Lung (tissue), 12 donors: ENCODE data around the gene CCDC112. TPM values are rescaled to one million over a fixed set of nuclear protein-coding genes. Genes with fewer than 3 reads are reported as not detected.

Experiments
- ATAC-seq: fragments of 200-7000 bp; cut with Tn5 transposase; one replicate; pipeline ENCODE4 v1.9.1; 2020; ENCODE audit warnings: moderate number of reproducible peaks; ENCODE audit not compliant: insufficient read depth, low FRiP score
- DNase-seq, 3 donors: peaks; one replicate each; pipeline ENCODE4 v3.0.0-alpha.2; 2013 to 2017
- H3K27ac ChIP-seq, 2 donors: one replicate each; pipeline ENCODE4 v1.5.1; 2013; ENCODE audit warnings: mild to moderate bottlenecking in 2 of 2, moderate library complexity in 2 of 2, control low read depth in 1 of 2, inconsistent platforms in 1 of 2, low read depth in 1 of 2, low read length in 1 of 2
- H3K27me3 ChIP-seq, 3 donors: one replicate each; pipeline ENCODE4 v1.5.1; 2013; ENCODE audit warnings: low read length in 2 of 3; ENCODE audit not compliant: control insufficient read depth in 3 of 3, insufficient read depth in 3 of 3
- H3K36me3 ChIP-seq, 4 donors: one replicate each; pipeline ENCODE4 v1.5.1; 2013; ENCODE audit warnings: low read length in 4 of 4, mild to moderate bottlenecking in 1 of 4, moderate library complexity in 1 of 4; ENCODE audit not compliant: control insufficient read depth in 4 of 4, insufficient read depth in 4 of 4
- H3K4me1 ChIP-seq, 5 donors: one replicate each; pipeline ENCODE4 v1.5.1; 2013; ENCODE audit warnings: low read length in 5 of 5, mild to moderate bottlenecking in 2 of 5, moderate library complexity in 1 of 5; ENCODE audit not compliant: control insufficient read depth in 5 of 5, insufficient read depth in 5 of 5
- H3K4me3 ChIP-seq: one replicate; pipeline ENCODE4 v1.5.1; 2013; ENCODE audit warnings: mild to moderate bottlenecking, control low read depth, moderate library complexity
- H3K9ac ChIP-seq, 2 donors: one replicate each; pipeline ENCODE4 v1.5.1; 2013; ENCODE audit warnings: low read length in 2 of 2, control low read depth in 1 of 2; ENCODE audit not compliant: insufficient read depth in 1 of 2
- H3K9me3 ChIP-seq, 4 donors: one replicate each; pipeline ENCODE4 v1.5.1; 2013; ENCODE audit warnings: low read length in 3 of 4, mild to moderate bottlenecking in 1 of 4, moderate library complexity in 1 of 4; ENCODE audit not compliant: control insufficient read depth in 4 of 4, insufficient read depth in 3 of 4
- CTCF ChIP-seq: IDR thresholded peaks from 2 replicates; pipeline ENCODE4 v1.5.1; 2012; ENCODE audit warnings: mild to moderate bottlenecking; ENCODE audit errors: control extremely low read depth, extremely low read depth
- WGBS, 2 donors: extraction: QIAGEN DNeasy Blood & Tissue Kit; methylation state at CpG; one replicate each; pipeline ENCODE4 v1.1.7; 2013; 5-methylcytosine and 5-hydroxymethylcytosine counted together
- polyA plus RNA-seq, 2 donors: library from polyadenylated mRNA; stranded (reverse); fragments of 200-250 nt; gene quantifications; one replicate each; pipeline ENCODE4 v1.2.1, GENCODE V29; 2013
- total RNA-seq, 2 donors: library from RNA; depleted of rRNA in 1 of 2; stranded (reverse); fragments of >200 nt in 1 of 2; gene quantifications; one replicate each; pipeline ENCODE4 v1.2.1, GENCODE V29; 2014 to 2021
- donor health status: control.
- donor health status: control.
- donor health status: Bipolar disorder and iron deficiency.
- donor health status: healthy.
- donor health status: DM: yes; HTN: yes; CAD: no.

CCDC112 gene
- total and polyA plus RNA-seq, 4 donors, result 3.5 to 9.9 (median 6.8) TPM

DNA sequence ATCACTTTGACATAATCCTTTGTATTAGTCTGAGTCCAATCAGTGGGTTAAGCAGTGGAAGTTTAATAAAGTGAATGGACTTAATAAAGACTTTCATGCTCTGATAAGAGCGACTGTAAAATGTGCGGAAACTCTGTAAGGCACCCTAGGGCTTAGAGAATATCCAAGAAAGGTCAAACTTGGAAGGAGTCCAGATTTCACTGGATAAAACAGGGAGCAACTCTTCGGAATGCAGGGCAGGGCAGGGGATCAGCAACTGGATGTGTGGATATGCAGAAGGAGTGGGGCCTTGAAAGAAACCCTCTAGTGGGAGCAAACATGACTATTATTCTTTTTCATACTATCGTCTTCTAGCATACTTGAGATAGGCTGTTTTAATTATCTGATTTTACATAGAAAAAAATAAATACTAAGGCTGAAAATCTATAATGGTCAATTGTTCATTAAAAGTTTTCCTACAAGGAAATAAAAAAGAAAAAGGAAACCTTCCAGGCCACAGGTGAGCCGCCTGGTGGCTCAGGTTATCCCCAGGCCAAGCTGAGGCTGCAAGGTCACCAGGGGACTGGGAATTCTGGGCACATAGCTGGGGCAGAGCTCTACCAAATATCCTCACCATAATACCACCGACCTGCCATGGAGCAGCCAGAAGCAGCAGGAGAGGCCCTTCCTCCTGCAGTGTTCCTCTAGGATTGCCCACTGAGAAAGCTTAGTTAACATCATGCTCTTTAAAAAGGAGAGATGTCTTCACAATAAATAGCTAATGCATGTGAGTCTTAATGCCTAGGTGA lies 46.3 kb upstream of the CCDC112 start:
- Histone ChIP-seq H3K4me3 (no peak overlapping the region), H3K9ac (no peak overlapping the region), H3K36me3 (no peaks in the 10 kb centered on the region), H3K9me3 (no peaks in the 10 kb centered on the region), H3K27me3 (no peaks in the 10 kb centered on the region), H3K27ac (no peak overlapping the region), H3K4me1 (no peaks in the 10 kb centered on the region)
- ATAC-seq, result no peak
- no peak for DNase-seq
- no peak for TF ChIP-seq CTCF
- WGBS, 2 donors, result 84 to 86% methylated on average over 6 of the region's 6 CpGs

DNA sequence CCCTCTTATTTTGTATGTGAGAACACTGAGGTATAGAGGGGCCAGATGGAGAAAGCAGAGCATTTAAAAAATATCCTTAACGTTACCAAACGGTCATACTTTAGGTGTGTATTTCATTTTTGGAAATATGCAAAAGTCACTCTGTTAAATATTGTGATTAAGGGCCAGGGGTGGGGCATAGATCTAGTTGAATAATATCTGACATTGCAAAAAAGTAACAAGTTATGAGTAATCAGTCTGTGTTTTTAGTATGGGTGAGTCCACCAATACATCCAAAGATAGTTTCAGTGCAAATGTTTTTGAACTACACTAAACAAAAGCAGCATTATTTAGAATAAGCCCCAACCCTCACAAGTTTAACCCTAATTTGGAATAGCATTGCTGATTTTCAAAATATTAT lies 45.3 kb upstream of the CCDC112 start:
- no peaks in the 10 kb centered on the region for H3K27me3 ChIP-seq
- no peak overlapping the region for H3K9ac ChIP-seq
- no peak for DNase-seq
- no peak for TF ChIP-seq CTCF
- WGBS, 2 donors, result 86 to 93% methylated on average over 2 of the region's 2 CpGs
- H3K27ac ChIP-seq, result no peak overlapping the region
- H3K4me1 ChIP-seq, result no peaks in the 10 kb centered on the region
- no peak overlapping the region for H3K4me3 ChIP-seq
- no peaks in the 10 kb centered on the region for H3K9me3 ChIP-seq
- H3K36me3 ChIP-seq, result no peaks in the 10 kb centered on the region
- ATAC-seq, result no peak

- no peak for TF ChIP-seq CTCF
- Histone ChIP-seq H3K9me3 (no peaks in the 10 kb centered on the region), H3K9ac (no peak overlapping the region), H3K27ac (no peak overlapping the region), H3K4me3 (no peak overlapping the region), H3K27me3 (no peaks in the 10 kb centered on the region), H3K36me3 (no peaks in the 10 kb centered on the region), H3K4me1 (no peaks in the 10 kb centered on the region)
- no peak for DNase-seq
- ATAC-seq, result no peak
- 78 to 80% methylated on average over 3 of the region's 3 CpGs for WGBS, 2 donors
These were observed 42.4 kb upstream of the CCDC112 start for GRCh38 chr5:115338851-115339250.

DNA sequence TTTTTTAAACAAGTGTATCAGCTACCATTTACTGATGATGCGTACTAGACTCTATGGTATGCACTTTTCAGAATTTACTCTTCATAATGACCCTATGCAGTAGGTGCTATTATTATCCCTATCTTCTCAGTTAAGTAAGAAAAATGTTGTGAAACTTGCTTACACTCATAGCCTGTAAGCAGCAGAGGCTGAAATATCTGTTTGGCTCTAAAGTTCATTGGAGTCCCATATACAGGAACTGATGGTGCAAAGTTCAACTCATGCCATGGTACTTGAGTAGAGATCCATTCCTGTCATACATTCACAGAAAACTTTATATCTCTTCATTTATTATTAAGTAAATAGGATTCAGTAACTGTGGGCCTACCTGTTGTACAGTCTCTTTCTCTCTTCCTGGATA lies 41.4 kb upstream of the CCDC112 start:
- Histone ChIP-seq H3K4me1 (no peaks in the 10 kb centered on the region), H3K9me3 (no peaks in the 10 kb centered on the region), H3K9ac (no peak overlapping the region), H3K27ac (no peak overlapping the region), H3K27me3 (no peaks in the 10 kb centered on the region), H3K36me3 (no peaks in the 10 kb centered on the region), H3K4me3 (no peak overlapping the region)
- DNase-seq, result no peak
- 93 to 97% methylated on average over 1 of the region's 1 CpG for WGBS, 2 donors
- no peak for TF ChIP-seq CTCF
- ATAC-seq, result no peak
